ENCODE results near the gene NOL3. TPM values are rescaled to one million over a fixed set of nuclear protein-coding genes. Genes with fewer than 3 reads are reported as not detected.

Gene NOL3
- total and polyA plus RNA-seq, 9 of the 15 experiments (the other 6 are each of a cell fraction or from before 2014, with no cell fraction given), result 0.45 to 14.0 (median 5.4) TPM

DNA sequence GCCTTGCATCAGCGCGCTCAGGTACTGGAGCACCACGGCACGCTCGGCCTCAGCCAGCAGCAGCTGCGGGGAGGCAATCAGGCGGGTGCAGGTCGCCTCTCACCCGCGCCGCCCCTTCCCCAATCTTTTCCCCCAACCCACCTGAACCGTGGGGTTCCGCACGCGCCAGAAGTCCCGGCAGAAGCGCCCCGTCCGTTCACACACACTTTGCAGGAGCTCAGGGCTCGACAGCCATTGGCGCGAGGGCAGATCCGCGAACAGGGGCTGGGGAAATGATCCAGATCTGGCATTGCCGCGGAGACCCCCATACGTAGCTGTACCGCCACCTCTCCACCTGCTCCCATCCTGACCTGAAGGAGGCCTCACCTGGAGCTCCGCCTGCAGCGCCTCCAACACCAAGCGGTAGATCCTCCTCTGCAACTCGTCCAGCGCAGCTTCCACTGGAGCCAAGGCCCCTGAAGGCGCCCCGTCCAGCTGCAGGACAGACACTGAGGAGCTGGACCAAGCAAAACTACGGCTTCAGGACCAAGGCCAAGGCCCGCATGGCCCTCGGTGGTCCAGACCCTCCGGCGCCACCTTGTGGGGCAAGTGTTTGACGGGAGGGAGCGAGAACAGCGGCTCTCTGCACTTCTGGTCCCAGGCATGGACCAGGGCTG is 14.8 kb downstream of the NOL3 start (continued):
- TF ChIP-seq, protein P1, sequence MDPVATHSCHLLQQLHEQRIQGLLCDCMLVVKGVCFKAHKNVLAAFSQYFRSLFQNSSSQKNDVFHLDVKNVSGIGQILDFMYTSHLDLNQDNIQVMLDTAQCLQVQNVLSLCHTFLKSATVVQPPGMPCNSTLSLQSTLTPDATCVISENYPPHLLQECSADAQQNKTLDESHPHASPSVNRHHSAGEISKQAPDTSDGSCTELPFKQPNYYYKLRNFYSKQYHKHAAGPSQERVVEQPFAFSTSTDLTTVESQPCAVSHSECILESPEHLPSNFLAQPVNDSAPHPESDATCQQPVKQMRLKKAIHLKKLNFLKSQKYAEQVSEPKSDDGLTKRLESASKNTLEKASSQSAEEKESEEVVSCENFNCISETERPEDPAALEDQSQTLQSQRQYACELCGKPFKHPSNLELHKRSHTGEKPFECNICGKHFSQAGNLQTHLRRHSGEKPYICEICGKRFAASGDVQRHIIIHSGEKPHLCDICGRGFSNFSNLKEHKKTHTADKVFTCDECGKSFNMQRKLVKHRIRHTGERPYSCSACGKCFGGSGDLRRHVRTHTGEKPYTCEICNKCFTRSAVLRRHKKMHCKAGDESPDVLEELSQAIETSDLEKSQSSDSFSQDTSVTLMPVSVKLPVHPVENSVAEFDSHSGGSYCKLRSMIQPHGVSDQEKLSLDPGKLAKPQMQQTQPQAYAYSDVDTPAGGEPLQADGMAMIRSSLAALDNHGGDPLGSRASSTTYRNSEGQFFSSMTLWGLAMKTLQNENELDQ (CRISPR knock-in tag; IDR thresholded peaks at IDR 0.05; ENCODE audit: borderline replicate concordance), result no peak
- TF ChIP-seq ZNF174 (CRISPR knock-in tag; IDR thresholded peaks at IDR 0.05), result no peak
- TF ChIP-seq NCOA4 (IDR thresholded peaks at IDR 0.05; ENCODE audit: partially characterized antibody), result no peak
- TF ChIP-seq, protein P2, sequence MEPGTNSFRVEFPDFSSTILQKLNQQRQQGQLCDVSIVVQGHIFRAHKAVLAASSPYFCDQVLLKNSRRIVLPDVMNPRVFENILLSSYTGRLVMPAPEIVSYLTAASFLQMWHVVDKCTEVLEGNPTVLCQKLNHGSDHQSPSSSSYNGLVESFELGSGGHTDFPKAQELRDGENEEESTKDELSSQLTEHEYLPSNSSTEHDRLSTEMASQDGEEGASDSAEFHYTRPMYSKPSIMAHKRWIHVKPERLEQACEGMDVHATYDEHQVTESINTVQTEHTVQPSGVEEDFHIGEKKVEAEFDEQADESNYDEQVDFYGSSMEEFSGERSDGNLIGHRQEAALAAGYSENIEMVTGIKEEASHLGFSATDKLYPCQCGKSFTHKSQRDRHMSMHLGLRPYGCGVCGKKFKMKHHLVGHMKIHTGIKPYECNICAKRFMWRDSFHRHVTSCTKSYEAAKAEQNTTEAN (CRISPR knock-in tag; IDR thresholded peaks at IDR 0.05), result peak; percentile 91
- no peak for TF ChIP-seq TRIM28 (IDR thresholded peaks at IDR 0.05)
- no peak for TF ChIP-seq BRD4 (IDR thresholded peaks at IDR 0.05)
- TF ChIP-seq ILF3 (IDR thresholded peaks at IDR 0.05; ENCODE audit: borderline replicate concordance), result no peak
- no peak for TF ChIP-seq NUFIP1 (IDR thresholded peaks at IDR 0.05; ENCODE audit: partially characterized antibody)
- TF ChIP-seq ZEB2 (IDR thresholded peaks at IDR 0.05), result no peak
- TF ChIP-seq HLTF (IDR thresholded peaks at IDR 0.05), result no peak
- TF ChIP-seq PURB (CRISPR knock-in tag; IDR thresholded peaks at IDR 0.05; ENCODE audit: low read depth), result no peak
- TF ChIP-seq, protein P3, sequence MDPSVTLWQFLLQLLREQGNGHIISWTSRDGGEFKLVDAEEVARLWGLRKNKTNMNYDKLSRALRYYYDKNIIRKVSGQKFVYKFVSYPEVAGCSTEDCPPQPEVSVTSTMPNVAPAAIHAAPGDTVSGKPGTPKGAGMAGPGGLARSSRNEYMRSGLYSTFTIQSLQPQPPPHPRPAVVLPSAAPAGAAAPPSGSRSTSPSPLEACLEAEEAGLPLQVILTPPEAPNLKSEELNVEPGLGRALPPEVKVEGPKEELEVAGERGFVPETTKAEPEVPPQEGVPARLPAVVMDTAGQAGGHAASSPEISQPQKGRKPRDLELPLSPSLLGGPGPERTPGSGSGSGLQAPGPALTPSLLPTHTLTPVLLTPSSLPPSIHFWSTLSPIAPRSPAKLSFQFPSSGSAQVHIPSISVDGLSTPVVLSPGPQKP (CRISPR knock-in tag; IDR thresholded peaks at IDR 0.05), result no peak
- no peak for TF ChIP-seq SRSF7 (optimal IDR thresholded peaks at IDR 0.05; ENCODE audit: low read depth, low read length)
- TF ChIP-seq, protein P4, sequence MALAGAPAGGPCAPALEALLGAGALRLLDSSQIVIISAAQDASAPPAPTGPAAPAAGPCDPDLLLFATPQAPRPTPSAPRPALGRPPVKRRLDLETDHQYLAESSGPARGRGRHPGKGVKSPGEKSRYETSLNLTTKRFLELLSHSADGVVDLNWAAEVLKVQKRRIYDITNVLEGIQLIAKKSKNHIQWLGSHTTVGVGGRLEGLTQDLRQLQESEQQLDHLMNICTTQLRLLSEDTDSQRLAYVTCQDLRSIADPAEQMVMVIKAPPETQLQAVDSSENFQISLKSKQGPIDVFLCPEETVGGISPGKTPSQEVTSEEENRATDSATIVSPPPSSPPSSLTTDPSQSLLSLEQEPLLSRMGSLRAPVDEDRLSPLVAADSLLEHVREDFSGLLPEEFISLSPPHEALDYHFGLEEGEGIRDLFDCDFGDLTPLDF (CRISPR knock-in tag; IDR thresholded peaks at IDR 0.05), result peak; percentile 88; the same call in 1 of the 2 replicates
- TF ChIP-seq KDM4B (IDR thresholded peaks at IDR 0.05; ENCODE audit: borderline replicate concordance in 2 of 2, low read depth in 1 of 2), result no peak
- TF ChIP-seq RBM14 (IDR thresholded peaks at IDR 0.05; ENCODE audit: borderline replicate concordance, insufficient read depth, low read depth, low read length), result no peak
- TF ChIP-seq, protein P5, sequence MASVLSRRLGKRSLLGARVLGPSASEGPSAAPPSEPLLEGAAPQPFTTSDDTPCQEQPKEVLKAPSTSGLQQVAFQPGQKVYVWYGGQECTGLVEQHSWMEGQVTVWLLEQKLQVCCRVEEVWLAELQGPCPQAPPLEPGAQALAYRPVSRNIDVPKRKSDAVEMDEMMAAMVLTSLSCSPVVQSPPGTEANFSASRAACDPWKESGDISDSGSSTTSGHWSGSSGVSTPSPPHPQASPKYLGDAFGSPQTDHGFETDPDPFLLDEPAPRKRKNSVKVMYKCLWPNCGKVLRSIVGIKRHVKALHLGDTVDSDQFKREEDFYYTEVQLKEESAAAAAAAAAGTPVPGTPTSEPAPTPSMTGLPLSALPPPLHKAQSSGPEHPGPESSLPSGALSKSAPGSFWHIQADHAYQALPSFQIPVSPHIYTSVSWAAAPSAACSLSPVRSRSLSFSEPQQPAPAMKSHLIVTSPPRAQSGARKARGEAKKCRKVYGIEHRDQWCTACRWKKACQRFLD (CRISPR knock-in tag; IDR thresholded peaks at IDR 0.05), result 0 out of 2 replicates have a peak, but pooled peaks have one; percentile 44
- no peak for TF ChIP-seq TCFL5 (CRISPR knock-in tag; conservative IDR thresholded peaks at IDR 0.05)
- no peak for TF ChIP-seq BRD9 (IDR thresholded peaks at IDR 0.05; ENCODE audit: low read depth, partially characterized antibody)
- peak; percentile 58; the same call in 1 of the 2 replicates for TF ChIP-seq ETS1 (conservative IDR thresholded peaks at IDR 0.05; ENCODE audit: control insufficient read depth, low read depth, low read length)
